Measurements from ENCODE around the gene GTPBP3.

Gene GTPBP3

DNA sequence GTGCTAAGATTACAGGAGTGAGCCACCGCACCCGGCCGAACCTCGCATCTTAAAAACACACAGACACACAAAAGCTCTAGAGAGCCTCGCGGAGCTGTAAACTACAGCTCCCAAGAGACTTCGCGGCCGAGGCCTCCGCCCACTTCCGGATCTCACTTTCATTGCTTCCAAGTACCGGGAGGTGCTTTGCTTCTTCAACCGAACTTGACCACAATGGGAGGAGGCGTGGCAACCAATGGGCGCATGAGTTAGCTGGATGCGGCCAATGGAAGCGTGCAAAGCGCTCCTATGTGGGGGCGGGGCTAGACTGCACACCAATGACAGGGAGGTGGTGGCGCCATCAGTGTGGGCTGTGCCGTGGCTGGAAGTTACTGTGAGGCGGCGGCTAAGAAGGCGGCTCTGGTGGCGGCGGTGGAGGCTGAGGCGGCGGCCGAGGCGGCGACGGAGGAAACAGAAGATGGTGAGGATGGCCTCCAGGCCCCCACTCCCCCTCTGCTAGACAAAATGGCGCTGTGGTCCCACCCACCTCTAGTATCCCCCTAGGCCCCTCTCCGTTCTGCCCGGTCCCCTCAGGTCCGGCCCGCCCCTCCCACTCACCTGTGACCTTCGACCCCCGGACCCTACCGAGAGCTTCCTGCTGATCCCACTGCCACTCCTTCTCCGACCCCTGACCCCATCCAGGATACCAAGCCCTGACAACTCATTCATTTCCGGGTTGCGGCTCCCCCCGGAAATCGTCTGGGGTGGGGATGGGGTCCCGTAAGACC lies 28.0 kb upstream of the GTPBP3 start, which contains the start of gene DDA1:
Gene DDA1, plus strand, starts transcription at position 366 of the 767 bp plus-strand sequence. Its CDS starts 92 bp downstream, at position 458.
- DNase-seq = peak; percentile 100

DNA sequence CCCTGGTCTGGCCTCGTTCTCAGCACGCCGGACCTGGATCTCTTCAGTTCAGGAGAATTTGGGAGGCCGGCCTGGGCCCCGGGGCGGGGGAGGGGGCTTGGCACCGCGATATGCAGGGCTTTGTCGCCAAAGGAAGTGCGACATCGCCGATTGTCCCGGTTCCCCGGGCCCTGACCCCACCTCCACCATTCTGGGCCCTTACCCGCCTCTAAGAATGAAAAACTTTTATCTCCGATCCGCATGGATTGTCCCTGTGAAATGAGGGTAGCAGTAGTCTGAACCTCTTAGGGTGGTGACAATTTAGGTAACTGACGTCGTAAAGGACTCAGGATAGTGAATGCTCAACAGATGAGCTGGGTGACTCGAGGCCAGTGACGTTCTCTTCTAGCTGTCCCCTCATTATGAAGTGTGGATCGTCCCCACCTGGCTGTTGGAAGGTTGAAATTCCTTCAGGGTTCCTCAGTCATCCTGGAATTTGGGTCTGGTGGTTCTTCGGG lies 27.3 kb upstream of the GTPBP3 start:
- no peak for DNase-seq

- no peak for DNase-seq
These were observed 25.7 kb upstream of the GTPBP3 start for GRCh38 chr19:17311455-17312188.

DNA sequence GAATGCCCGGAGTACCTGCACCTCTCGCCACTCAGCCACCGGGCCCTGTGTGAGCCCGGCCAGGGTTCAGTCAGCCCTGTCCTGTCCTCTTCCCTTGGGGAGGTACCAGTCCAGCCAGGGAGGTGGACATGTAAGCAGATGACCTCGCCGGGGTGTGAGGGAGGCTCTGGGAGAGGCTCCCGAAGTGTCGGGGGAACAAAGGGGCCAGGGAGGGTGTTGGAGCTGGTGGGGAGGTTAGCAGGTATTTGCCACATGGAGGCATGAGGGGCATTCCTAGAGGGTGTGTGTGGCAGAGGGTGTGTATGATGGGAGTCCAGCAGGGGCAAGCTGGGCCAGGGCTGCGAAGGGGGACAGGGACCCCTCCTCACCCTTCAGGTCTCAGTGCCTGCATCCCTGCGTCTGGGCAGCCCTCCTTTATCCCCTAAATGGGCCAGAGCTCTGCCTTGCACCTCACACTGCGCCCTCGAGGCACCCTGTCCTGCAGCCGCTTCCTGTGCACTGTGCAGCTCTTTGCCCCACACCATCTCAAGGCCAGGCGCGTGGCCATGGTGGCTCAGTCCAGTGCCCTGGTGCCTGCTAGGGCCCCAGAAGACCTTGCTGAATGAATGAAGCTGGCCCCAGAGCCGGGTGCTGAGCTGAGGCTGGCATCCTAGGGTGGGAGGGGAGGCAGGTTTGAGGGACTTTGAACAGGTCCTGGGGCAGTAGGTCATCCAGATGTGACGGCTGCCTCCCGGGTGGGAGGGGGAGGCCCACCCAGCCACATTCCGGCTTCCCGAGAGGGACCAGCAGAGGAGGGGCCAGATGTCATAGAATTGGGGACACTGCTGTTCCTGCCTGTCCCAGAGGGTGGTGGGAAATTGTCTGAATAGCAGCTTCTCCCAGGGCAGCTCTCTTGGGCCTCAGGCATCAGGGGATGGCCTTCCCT lies 24.9 kb upstream of the GTPBP3 start:
- no peak for DNase-seq

DNA sequence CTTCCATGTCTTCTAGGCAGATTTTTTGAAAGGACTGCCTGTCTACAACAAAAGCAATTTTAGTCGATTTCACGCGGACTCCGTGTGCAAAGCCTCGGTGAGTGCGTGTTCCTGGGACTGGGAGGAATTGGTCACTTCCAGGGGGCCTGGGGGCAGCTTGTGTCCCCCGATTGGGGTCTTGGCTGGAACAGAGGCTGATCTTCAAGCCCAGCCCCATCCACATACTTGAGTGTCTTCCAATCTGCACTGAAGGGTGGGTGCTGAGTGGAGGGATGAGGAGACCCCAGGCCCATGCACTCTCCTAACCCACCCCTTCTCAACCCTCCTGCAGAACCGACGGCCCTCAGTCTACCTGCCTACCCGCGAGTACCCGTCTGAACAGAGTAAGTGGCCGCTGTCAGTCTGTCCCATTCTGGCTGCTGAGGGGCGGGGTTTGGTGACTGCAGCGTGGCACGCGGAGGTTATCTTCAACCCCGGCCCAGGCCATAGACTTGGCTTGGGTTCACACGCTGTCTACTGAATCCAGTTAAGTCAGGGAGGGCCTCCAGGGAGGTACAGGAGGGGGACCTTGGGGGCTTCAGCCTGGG lies 23.3 kb upstream of the GTPBP3 start:
- DNase-seq = no peak

DNA sequence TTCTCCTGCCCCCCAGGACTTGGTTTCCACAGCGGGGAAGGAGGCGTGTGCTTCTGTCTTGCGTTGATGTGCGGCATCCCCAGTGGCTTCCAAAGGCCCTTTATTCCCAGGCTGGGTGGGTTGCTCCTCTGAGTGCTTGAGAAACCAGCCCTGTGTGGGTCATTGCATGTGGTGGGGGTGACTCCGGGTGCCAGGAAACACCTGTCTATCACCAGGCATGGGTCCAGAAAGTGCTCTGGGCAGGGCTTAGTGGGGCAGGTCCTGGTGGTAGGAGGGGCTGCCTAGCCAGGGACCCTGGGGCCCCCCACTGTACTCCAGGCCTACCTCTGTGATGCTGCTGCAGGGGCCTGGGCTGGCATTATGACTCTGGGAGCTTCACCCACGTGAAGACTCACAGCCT lies 18.4 kb upstream of the GTPBP3 start:
- DNase-seq = no peak

- no peak for DNase-seq
These were observed 17.7 kb upstream of the GTPBP3 start for GRCh38 chr19:17319473-17320238.

- DNase-seq = no peak
These were observed 16.9 kb upstream of the GTPBP3 start for GRCh38 chr19:17320435-17320834.

DNA sequence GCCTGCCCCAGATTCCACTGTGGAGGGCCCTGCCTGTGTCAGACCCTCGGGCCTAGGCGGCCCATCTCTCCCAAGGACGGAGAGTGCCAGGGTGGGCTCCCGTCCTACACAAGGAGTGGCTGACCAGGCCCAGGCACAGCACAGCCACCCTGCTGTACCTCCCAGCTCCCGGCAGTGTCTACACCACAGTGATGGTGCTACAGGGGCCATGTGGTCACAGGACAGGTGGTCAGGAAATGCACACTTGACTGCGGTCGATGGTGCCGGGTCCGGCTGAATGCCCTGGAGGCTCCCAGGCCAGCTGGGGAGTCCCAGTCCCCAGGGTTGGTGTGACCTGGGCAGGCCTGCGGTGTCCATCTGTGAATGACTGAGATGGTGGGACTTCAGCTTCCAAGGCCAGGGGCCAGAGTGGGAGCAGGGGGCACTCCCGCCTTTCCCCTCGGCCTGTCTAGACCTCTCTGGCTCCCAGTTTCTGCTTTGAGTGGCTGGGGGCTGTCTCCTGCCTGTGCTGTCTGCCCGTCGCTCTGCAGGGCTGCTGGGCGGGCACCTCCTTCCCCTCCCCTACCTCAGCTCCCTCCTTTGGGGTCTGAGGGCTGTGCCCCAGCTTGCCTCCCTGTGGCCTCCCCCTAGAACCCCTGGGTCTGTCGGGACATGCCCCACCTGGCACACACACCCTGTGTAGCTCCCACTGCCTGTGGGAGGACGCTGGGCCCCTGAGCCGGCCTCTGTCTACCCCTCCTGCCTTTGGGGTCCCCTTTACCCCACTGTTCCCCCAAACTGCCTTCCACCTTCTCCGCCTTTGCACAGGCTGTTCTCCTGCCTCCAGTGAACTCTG lies 15.5 kb upstream of the GTPBP3 start:
- DNase-seq = no peak

GRCh38 chr19:17322854-17323253 lies 14.5 kb upstream of the GTPBP3 start:
- no peak for DNase-seq

GRCh38 chr19:17323300-17323963 lies 13.9 kb upstream of the GTPBP3 start:
- no peak for DNase-seq

DNA sequence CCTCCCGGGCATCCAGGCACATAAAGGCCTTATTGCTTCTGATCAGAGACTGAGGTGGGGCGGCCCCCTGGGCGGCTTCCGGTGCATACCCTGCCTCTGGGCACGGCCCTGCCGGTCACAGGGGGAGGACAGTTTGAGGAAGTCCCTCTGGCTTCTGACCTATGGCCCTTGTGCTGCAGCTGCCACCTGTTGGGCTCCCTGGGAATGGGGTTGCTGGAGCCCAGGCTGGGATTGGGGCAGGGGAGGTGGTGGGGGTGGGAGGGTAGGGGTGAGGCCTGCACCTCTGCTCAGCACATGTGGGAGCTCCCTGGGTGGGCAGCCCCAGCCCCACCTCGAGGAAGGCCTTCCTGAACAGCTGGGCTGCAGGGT lies 13.4 kb upstream of the GTPBP3 start:
- DNase-seq = no peak

DNA sequence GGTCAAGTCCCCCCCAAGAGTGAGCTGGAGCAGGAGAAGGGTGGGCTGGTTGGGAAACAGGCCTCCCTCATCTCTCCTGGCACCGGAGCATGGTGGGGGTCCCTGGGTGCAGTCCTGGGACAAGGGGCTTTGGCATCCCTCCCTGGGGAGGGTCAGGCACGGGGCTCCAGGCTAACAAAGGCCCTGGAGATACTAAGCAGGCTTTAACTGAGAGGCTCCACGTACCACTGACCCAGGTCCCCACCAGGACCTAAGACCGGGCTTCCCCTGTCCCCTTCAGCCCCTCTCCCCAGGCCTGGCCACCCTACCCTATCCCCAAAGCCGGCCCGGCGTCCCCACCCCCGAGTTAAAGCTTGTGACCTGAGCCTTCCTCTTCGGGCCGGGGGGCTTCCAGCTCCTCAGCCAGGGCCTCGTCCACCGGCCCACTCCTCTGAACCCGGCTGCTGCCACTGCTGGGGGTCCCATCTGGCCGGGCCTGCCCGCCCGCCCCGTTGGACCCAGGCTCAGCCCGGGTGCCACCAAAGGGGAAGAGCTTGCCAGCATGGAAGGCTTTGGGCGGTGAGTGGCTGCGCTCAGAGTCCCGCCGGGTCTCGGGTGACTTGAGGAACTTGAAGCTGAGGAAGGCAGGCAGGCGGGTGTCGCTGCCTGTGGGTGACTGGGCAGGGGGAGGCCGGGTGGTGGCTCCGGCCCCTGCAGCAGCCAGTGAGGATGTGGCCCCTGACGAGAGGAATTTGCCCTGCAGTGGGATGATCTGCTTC lies 12.8 kb upstream of the GTPBP3 start:
- no peak for DNase-seq

- DNase-seq = no peak
These were observed 12.2 kb upstream of the GTPBP3 start for GRCh38 chr19:17325133-17325532.

- no peak for DNase-seq
These were observed 11.3 kb upstream of the GTPBP3 start for GRCh38 chr19:17325881-17326594.

- DNase-seq = no peak
These were observed 10.8 kb upstream of the GTPBP3 start for GRCh38 chr19:17326595-17326966.

- DNase-seq = no peak
These were observed 10.2 kb upstream of the GTPBP3 start for GRCh38 chr19:17327068-17327653.
